NOMO-1 treated with dmso at 0.1 percent for 144 hours (cell line): ENCODE data around the gene B3GNT2.
"Not testable (repeated sequence)": the region's sequence is repeated elsewhere in the genome, so short reads cannot be mapped to it uniquely, and the experiment has no call there.

Experiments used
- DNase-seq: peaks from one replicate; lab custom pipeline; 2025; ENCODE audit not compliant: unreplicated experiment; lab: John Stamatoyannopoulos, UW

Gene B3GNT2

GRCh38 chr2:62184512-62185230, 11.2 kb upstream of the B3GNT2 start:
- no peak for DNase-seq

GRCh38 chr2:62185475-62186155, 10.3 kb upstream of the B3GNT2 start:
- no peak for DNase-seq

GRCh38 chr2:62186156-62186905, 9.6 kb upstream of the B3GNT2 start:
- DNase-seq = peak; percentile 42

GRCh38 chr2:62187246-62187645, 8.7 kb upstream of the B3GNT2 start:
- DNase-seq = no peak

- no peak for DNase-seq
Measured at GRCh38 chr2:62188416-62188815, 7.5 kb upstream of the B3GNT2 start.

GRCh38 chr2:62189196-62189595, 6.7 kb upstream of the B3GNT2 start:
- DNase-seq = no peak

- DNase-seq = peak; percentile 47
Measured at GRCh38 chr2:62192811-62193210, 3.1 kb upstream of the B3GNT2 start.

GRCh38 chr2:62194558-62195420, 1.1 kb upstream of the B3GNT2 start:
- no peak for DNase-seq

GRCh38 chr2:62196278-62196901, 475 bp downstream of the B3GNT2 start:
- DNase-seq = peak; percentile 38

GRCh38 chr2:62197011-62197924, 1.4 kb downstream of the B3GNT2 start:
- peak; percentile 13 for DNase-seq

GRCh38 chr2:62197925-62198633, 2.2 kb downstream of the B3GNT2 start:
- DNase-seq = no peak

- DNase-seq = not testable (repeated sequence)
Measured at GRCh38 chr2:62198854-62199253, 2.9 kb downstream of the B3GNT2 start.

- DNase-seq = no peak
Measured at GRCh38 chr2:62199392-62200125, 3.6 kb downstream of the B3GNT2 start.

- DNase-seq = no peak
Measured at GRCh38 chr2:62200291-62200841, 4.5 kb downstream of the B3GNT2 start.

- no peak for DNase-seq
Measured at GRCh38 chr2:62200868-62201267, 5.0 kb downstream of the B3GNT2 start.

- no peak for DNase-seq
Measured at GRCh38 chr2:62201307-62201706, 5.4 kb downstream of the B3GNT2 start.

GRCh38 chr2:62202019-62202722, 6.3 kb downstream of the B3GNT2 start:
- DNase-seq = peak; percentile 72
